ENCODE measurements around the gene FAM204A. TPM values are rescaled to one million over a fixed set of nuclear protein-coding genes. Genes with fewer than 3 reads are reported as not detected.

FAM204A gene
- total and polyA plus RNA-seq, 2 of the 13 experiments (the other 11 are each of a cell fraction or from before 2014, with no cell fraction given): 9.2 to 61.0 TPM

DNA sequence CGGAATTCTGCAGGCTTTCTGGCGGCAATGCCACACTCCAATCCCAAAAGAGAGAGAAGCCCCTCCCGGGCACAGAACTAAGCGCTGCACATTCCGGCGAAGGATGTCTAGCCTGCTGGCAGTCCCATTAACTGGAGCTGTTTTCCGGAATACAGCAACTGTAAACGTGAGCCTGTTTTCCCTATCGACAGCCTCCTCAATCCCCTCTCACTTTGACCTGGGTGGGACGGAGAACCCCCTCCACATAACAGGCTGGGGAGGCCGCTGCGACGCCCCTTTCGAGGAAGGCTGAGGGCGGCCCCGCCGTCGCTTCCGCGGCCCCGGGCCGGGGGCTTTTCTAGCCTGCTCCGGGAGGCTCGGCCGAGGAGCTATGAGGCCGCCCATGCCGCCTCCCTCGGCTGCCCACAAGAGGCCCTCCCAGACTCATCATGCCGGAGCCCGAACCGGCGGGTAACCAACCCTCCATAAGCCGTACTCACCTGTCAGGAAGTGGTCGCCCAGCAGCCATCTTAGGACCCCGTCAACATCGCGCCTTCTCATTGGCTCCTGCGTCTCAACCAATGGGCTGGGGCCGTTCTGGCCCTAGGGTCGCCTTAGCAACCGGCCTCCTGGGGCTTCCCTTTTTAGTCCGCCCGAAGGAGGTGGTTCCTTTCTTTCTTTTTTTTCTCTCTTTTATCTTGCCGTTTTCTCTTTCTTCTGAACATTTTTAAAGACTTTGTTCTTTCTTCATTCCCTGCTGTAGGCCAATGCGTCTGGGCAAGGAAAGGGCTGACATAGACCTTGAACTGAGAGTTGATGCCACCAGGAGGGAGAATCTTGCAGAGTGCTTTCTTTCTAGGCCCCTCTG lies at the start of gene FAM204A (continued):
- TF ChIP-seq ZNF674 (CRISPR knock-in tag; IDR thresholded peaks at IDR 0.05; ENCODE audit: low read depth) (no peak), ZNF280B (CRISPR knock-in tag; IDR thresholded peaks at IDR 0.05; ENCODE audit: borderline replicate concordance) (no peak), MTA3 (CRISPR knock-in tag; IDR thresholded peaks at IDR 0.05) (no peak), GLI4 (CRISPR knock-in tag; IDR thresholded peaks at IDR 0.05; ENCODE audit: borderline replicate concordance) (no peak), ARNT (IDR thresholded peaks at IDR 0.05) (no peak), MAFF (IDR thresholded peaks at IDR 0.05; ENCODE audit: low read depth, low read length) (no peak), ZNF496 (CRISPR knock-in tag; IDR thresholded peaks at IDR 0.05; ENCODE audit: insufficient replicate concordance) (no peak), ZNF615 (CRISPR knock-in tag; IDR thresholded peaks at IDR 0.05; ENCODE audit: borderline replicate concordance) (no peak), ZNF563 (CRISPR knock-in tag; IDR thresholded peaks at IDR 0.05) (no peak), ZNF644 (CRISPR knock-in tag; IDR thresholded peaks at IDR 0.05; ENCODE audit: low read depth) (no peak), SALL1 (CRISPR knock-in tag; IDR thresholded peaks at IDR 0.05) (peak; percentile 36; the same call in 1 of the 2 replicates), ELF4 (CRISPR knock-in tag; IDR thresholded peaks at IDR 0.05; ENCODE audit: borderline replicate concordance) (no peak; the same call in 1 of the 2 replicates), MED13 (CRISPR knock-in tag; IDR thresholded peaks at IDR 0.05) (no peak), NR3C1 (CRISPR knock-in tag; IDR thresholded peaks at IDR 0.05) (no peak), ZNF883 (CRISPR knock-in tag; IDR thresholded peaks at IDR 0.05; ENCODE audit: not compliant biosample characterization) (no peak), ZNF792 (CRISPR knock-in tag; IDR thresholded peaks at IDR 0.05) (peak; percentile 19; the same call in 1 of the 2 replicates), ZFYVE20 (CRISPR knock-in tag; IDR thresholded peaks at IDR 0.05; ENCODE audit: borderline replicate concordance, low read depth) (no peak), RFXAP (CRISPR knock-in tag; IDR thresholded peaks at IDR 0.05; ENCODE audit: borderline replicate concordance) (no peak), ZNF790 (CRISPR knock-in tag; IDR thresholded peaks at IDR 0.05; ENCODE audit: borderline replicate concordance) (no peak), ZNF629 (CRISPR knock-in tag; conservative IDR thresholded peaks at IDR 0.05) (no peak), NONO (IDR thresholded peaks at IDR 0.05) (no peak), NONO (CRISPR knock-in tag; conservative IDR thresholded peaks at IDR 0.05) (peak; percentile 57; the same call in 1 of the 2 replicates), SOX6 (IDR thresholded peaks at IDR 0.05) (no peak), SOX6 (CRISPR knock-in tag; IDR thresholded peaks at IDR 0.05) (no peak; the same call in 1 of the 2 replicates), CBX2 (IDR thresholded peaks at IDR 0.05; ENCODE audit: low read depth, low read length) (no peak), CBX2 (CRISPR knock-in tag; IDR thresholded peaks at IDR 0.05; ENCODE audit: low read depth) (no peak), CBFB (CRISPR knock-in tag; IDR thresholded peaks at IDR 0.05) (no peak)
- TF ChIP-seq, protein P1, sequence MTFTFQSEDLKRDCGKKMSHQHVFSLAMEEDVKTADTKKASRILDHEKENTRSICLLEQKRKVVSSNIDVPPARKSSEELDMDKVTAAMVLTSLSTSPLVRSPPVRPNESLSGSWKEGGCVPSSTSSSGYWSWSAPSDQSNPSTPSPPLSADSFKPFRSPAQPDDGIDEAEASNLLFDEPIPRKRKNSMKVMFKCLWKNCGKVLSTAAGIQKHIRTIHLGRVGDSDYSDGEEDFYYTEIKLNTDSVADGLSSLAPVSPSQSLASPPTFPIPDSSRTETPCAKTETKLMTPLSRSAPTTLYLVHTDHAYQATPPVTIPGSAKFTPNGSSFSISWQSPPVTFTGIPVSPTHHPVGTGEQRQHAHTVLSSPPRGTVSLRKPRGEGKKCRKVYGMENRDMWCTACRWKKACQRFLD (CRISPR knock-in tag; IDR thresholded peaks at IDR 0.05; ENCODE audit: borderline replicate concordance): no peak
- TF ChIP-seq, protein P2, sequence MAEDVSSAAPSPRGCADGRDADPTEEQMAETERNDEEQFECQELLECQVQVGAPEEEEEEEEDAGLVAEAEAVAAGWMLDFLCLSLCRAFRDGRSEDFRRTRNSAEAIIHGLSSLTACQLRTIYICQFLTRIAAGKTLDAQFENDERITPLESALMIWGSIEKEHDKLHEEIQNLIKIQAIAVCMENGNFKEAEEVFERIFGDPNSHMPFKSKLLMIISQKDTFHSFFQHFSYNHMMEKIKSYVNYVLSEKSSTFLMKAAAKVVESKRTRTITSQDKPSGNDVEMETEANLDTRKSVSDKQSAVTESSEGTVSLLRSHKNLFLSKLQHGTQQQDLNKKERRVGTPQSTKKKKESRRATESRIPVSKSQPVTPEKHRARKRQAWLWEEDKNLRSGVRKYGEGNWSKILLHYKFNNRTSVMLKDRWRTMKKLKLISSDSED (CRISPR knock-in tag; IDR thresholded peaks at IDR 0.05): no peak
